Measurements from ENCODE around the gene CIAPIN1. TPM values are rescaled to one million over a fixed set of nuclear protein-coding genes. Genes with fewer than 3 reads are reported as not detected.

The CIAPIN1 gene
- total RNA-seq, 3 donors from 2014 or later = 43.2 to 63.7 (median 53.8) TPM

DNA sequence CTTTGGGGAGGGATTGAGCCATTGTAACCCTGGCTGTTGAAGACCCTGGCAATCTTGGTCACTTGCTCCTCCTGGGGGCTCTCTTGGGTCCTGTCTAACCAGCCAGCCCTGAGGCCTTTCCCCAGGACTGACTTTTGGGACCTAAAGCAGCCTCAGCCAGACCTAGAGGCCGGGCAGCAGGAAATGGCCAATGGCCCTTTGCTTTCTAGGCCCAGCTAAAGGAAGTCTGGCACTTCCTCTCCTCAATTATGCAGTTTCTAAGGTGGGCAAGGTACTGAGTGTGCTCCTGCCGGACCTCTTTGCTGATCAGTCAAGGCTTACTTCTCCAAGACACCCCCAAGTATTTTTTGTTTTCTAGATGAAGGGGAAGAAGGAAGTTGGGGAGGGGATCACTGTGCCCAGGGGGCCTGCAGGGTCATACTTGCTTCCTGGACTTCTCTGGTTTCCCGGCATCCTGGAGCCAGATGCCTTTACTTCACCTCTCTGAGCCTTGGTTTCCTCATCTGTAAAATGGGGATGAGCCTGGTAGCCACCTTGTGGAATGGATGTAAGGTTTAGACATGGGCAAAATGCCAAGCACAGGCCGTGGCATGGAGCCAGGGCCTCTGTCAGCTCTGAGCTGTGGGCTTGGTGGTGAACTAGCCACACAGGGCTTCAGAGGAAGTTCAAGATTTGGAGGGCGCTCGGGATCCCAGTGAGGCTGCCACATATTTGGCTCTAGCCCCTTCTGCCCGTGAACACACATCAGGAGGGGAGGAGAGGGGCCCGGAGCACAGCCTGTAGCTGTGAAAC lies 66.3 kb downstream of the CIAPIN1 start:
- ATAC-seq (no peak), DNase-seq (peak in 2 of 3 donors; percentile 14 to 33)
- TF ChIP-seq CTCF (IDR thresholded peaks at IDR 0.05) = no peak
- no peaks in the 10 kb centered on the region for H3K9me3 ChIP-seq
- intact Hi-C loops (cut with DNase I, micrococcal nuclease) = no loop called here
- H3K36me3 ChIP-seq (ENCODE audit: low read depth) = no peaks in the 10 kb centered on the region
- H3K4me1 ChIP-seq (ENCODE audit: low read depth) = peaks cover 12% of the 10 kb centered on the region
- H3K4me3 ChIP-seq = no peak overlapping the region

DNA sequence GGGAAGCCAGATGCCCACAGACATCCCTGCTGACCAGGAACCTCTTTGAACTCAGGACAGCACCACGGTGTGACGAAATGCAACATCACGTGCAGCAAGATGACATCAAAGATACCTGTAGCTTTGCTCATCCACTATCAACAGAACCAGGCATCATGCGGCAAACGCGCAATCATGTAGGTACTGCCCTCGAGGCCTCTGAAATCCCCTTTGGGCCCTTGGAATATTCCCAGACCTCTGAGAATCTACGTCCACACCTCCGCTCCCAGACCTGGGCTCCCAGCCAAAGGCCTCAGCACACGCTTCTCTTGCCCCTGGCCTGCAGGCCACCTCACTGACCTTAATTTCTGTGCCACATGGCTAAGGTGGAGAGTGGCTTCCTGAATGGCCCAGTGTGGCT lies 67.6 kb downstream of the CIAPIN1 start:
- TF ChIP-seq CTCF (IDR thresholded peaks at IDR 0.05) = no peak

More for the DNA sequence above, 67.6 kb downstream of the CIAPIN1 start:
- peak in 1 of 3 donors; percentile 20 for DNase-seq
- no peak for ATAC-seq
- Histone ChIP-seq H3K9me3 (no peaks in the 10 kb centered on the region), H3K4me3 (no peak overlapping the region), H3K4me1 (ENCODE audit: low read depth) (peaks cover 10% of the 10 kb centered on the region), H3K36me3 (ENCODE audit: low read depth) (no peaks in the 10 kb centered on the region)
- intact Hi-C loops (cut with DNase I, micrococcal nuclease) = no loop called here

Other genes with a start within 250 kb of the CIAPIN1 start
- 10 to 100 TPM; 29.2 to 39.7 (median 35.4) TPM for gene ARL2BP, start 202.1 kb downstream of the CIAPIN1 start, total RNA-seq
- 1 to 10 TPM; 2.8 to 8.6 (median 4.3) TPM for gene PLLP, start 162.7 kb downstream of the CIAPIN1 start, total RNA-seq
- under 1 TPM; 0.16 to 0.51 (median 0.41) TPM for gene CCL22, start 88.6 kb downstream of the CIAPIN1 start, total RNA-seq
- gene CX3CL1, start 74.9 kb downstream of the CIAPIN1 start, total RNA-seq = 10 to 100 TPM in 1 of 3 donors, 1 to 10 TPM in 2; 2.6 to 10.5 (median 3.5) TPM
- not detected for gene CCL17, start 42.6 kb downstream of the CIAPIN1 start, total RNA-seq
- 100 to 1,000 TPM in 2 of 3 donors, 10 to 100 TPM in 1; 98.0 to 147 (median 109) TPM for gene COQ9, start 94 bp upstream of the CIAPIN1 start, total RNA-seq
- gene POLR2C, start 15.3 kb upstream of the CIAPIN1 start, total RNA-seq = 10 to 100 TPM; 50.0 to 51.3 (median 51.0) TPM
- gene DOK4, start 39.1 kb upstream of the CIAPIN1 start, total RNA-seq = 100 to 1,000 TPM in 2 of 3 donors, 10 to 100 TPM in 1; 68.4 to 143 (median 101) TPM
- 10 to 100 TPM in 1 of 3 donors, 1 to 10 TPM in 2; 1.2 to 16.2 (median 2.5) TPM for gene CCDC102A, start 89.2 kb upstream of the CIAPIN1 start, total RNA-seq
- gene ADGRG5, start 95.3 kb upstream of the CIAPIN1 start, total RNA-seq = 1 to 10 TPM in 2 of 3 donors, under 1 TPM in 1; 0.51 to 1.6 (median 1.1) TPM
- gene ADGRG1, start 181.2 kb upstream of the CIAPIN1 start, total RNA-seq = 100 to 1,000 TPM in 1 of 3 donors, 10 to 100 TPM in 2; 37.0 to 104 (median 98.4) TPM
- 1 to 10 TPM in 2 of 3 donors, under 1 TPM in 1; 0.84 to 3.4 (median 1.8) TPM for gene ADGRG3, start 220.9 kb upstream of the CIAPIN1 start, total RNA-seq
- gene DRC7, start 247.4 kb upstream of the CIAPIN1 start, total RNA-seq = not detected

Measured in mucosa of descending colon (tissue), 3 donors.